Peyer's patch (tissue), 4 donors: ENCODE data around the gene ATG7. TPM values are rescaled to one million over a fixed set of nuclear protein-coding genes. Genes with fewer than 3 reads are reported as not detected.
A peak's percentile ranks its signal among the peaks of the same experiment; 100 is the strongest.

ENCODE experiments used
- DNase-seq, 3 donors: peaks; one replicate each; pipeline ENCODE4 v3.0.0-alpha.2; 2017 to 2019
- H3K27ac ChIP-seq, 4 donors: fragments of 200-600 bp; sonication (generic); one replicate each; pipeline ENCODE4 v1.5.1; 2016 to 2019
- H3K27me3 ChIP-seq, 2 donors: fragments of 200-600 bp; sonication (generic); one replicate each; pipeline ENCODE4 v1.5.1; 2019
- H3K36me3 ChIP-seq, 3 donors: fragments of 200-600 bp; sonication (generic); one replicate each; pipeline ENCODE4 v1.5.1; 2016 to 2019
- H3K4me1 ChIP-seq, 4 donors: fragments of 200-600 bp; sonication (generic); one replicate each; pipeline ENCODE4 v1.5.1; 2016 to 2019
- H3K4me3 ChIP-seq, 4 donors: fragments of 200-600 bp; sonication (generic); 1 replicate in 3 of 4; 2 replicates in 1 of 4; pipeline ENCODE4 v1.5.1; 2016 to 2019; ENCODE audit warnings: mild to moderate bottlenecking in 1 of 4
- H3K9me3 ChIP-seq, 4 donors: fragments of 200-600 bp; sonication (generic); one replicate each; pipeline ENCODE4 v1.5.1; 2016 to 2019; ENCODE audit warnings: mild to moderate bottlenecking in 1 of 4
- POLR2A ChIP-seq, 2 donors: fragments of 450-650 bp; IDR thresholded peaks; one replicate each; pipeline ENCODE4 v1.5.1; 2017; ENCODE audit warnings: antibody characterized with exemption in 2 of 2, mild to moderate bottlenecking in 2 of 2, moderate library complexity in 2 of 2
- total RNA-seq, 4 donors: library from RNA; depleted of rRNA; stranded (reverse); fragments of >200 nt; gene quantifications; one replicate each; pipeline ENCODE4 v1.1.0, GENCODE V29; 2016
- TF ChIP-seq, protein P1 (sequence below), 6 experiments: fragments of 450-650 bp in 4 of 6; fragments of 200-600 bp in 2 of 6; sonication (generic) in 1 of 6; IDR thresholded peaks; one replicate each; pipeline ENCODE4 v1.5.1; 2017 to 2019; ENCODE audit warnings: antibody characterized with exemption in 6 of 6, mild to moderate bottlenecking in 3 of 6, moderate library complexity in 1 of 6

ATG7 gene
- total RNA-seq, 4 donors from 2014 or later = 45.2 to 126 (median 70.8) TPM

- peaks cover 0 to 49% (median 0%) of the 10 kb centered on the region in 4 donors for H3K4me1 ChIP-seq
- peak overlapping the region in 2 of 4 donors; percentile 9 to 25 for H3K27ac ChIP-seq
- no peaks in the 10 kb centered on the region for H3K36me3 ChIP-seq
- H3K9me3 ChIP-seq = no peaks in the 10 kb centered on the region
- TF ChIP-seq, protein P1, sequence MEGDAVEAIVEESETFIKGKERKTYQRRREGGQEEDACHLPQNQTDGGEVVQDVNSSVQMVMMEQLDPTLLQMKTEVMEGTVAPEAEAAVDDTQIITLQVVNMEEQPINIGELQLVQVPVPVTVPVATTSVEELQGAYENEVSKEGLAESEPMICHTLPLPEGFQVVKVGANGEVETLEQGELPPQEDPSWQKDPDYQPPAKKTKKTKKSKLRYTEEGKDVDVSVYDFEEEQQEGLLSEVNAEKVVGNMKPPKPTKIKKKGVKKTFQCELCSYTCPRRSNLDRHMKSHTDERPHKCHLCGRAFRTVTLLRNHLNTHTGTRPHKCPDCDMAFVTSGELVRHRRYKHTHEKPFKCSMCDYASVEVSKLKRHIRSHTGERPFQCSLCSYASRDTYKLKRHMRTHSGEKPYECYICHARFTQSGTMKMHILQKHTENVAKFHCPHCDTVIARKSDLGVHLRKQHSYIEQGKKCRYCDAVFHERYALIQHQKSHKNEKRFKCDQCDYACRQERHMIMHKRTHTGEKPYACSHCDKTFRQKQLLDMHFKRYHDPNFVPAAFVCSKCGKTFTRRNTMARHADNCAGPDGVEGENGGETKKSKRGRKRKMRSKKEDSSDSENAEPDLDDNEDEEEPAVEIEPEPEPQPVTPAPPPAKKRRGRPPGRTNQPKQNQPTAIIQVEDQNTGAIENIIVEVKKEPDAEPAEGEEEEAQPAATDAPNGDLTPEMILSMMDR (IDR thresholded peaks at IDR 0.05) = no peak
- no peak for TF ChIP-seq POLR2A (IDR thresholded peaks at IDR 0.05)
- no peak overlapping the region for H3K4me3 ChIP-seq
- no peak for DNase-seq
- H3K27me3 ChIP-seq = no peaks in the 10 kb centered on the region
These were observed 315.6 kb downstream of the ATG7 start for GRCh38 chr3:11587766-11588165.

- TF ChIP-seq POLR2A (IDR thresholded peaks at IDR 0.05) = no peak
- TF ChIP-seq, protein P1 (IDR thresholded peaks at IDR 0.05) = no peak
- no peak overlapping the region for H3K4me3 ChIP-seq
- no peak for DNase-seq
- no peaks in the 10 kb centered on the region for H3K27me3 ChIP-seq
- H3K36me3 ChIP-seq = no peaks in the 10 kb centered on the region
- peaks cover 0 to 49% (median 0%) of the 10 kb centered on the region in 4 donors for H3K4me1 ChIP-seq
- peak overlapping the region in 1 of 4 donors; percentile 9 for H3K27ac ChIP-seq
- H3K9me3 ChIP-seq = no peaks in the 10 kb centered on the region
These were observed 316.1 kb downstream of the ATG7 start for GRCh38 chr3:11588338-11588737.

GRCh38 chr3:11588755-11589154 is 316.6 kb downstream of the ATG7 start:
- no peaks in the 10 kb centered on the region for H3K36me3 ChIP-seq
- H3K4me1 ChIP-seq = peaks cover 0 to 50% (median 0%) of the 10 kb centered on the region in 4 donors
- H3K4me3 ChIP-seq = no peak overlapping the region
- no peak for DNase-seq
- no peaks in the 10 kb centered on the region for H3K27me3 ChIP-seq
- TF ChIP-seq, protein P1 (IDR thresholded peaks at IDR 0.05) = no peak
- TF ChIP-seq POLR2A (IDR thresholded peaks at IDR 0.05) = no peak
- no peak overlapping the region for H3K27ac ChIP-seq
- no peaks in the 10 kb centered on the region for H3K9me3 ChIP-seq

GRCh38 chr3:11589706-11590105 is 317.5 kb downstream of the ATG7 start:
- DNase-seq = no peak
- peak overlapping the region in 1 of 4 donors; percentile 70 for H3K27ac ChIP-seq

GRCh38 chr3:11591002-11591355 is 318.8 kb downstream of the ATG7 start:
- no peak for TF ChIP-seq POLR2A (IDR thresholded peaks at IDR 0.05)
- TF ChIP-seq, protein P1 (IDR thresholded peaks at IDR 0.05) = no peak
- Histone ChIP-seq H3K4me3 (no peak overlapping the region), H3K4me1 (peaks cover 0 to 51% (median 0%) of the 10 kb centered on the region in 4 donors), H3K9me3 (no peaks in the 10 kb centered on the region), H3K27me3 (no peaks in the 10 kb centered on the region), H3K27ac (peak overlapping the region in 3 of 4 donors; percentile 32 to 70 (median 47)), H3K36me3 (no peaks in the 10 kb centered on the region)
- DNase-seq = no peak

More at GRCh38 chr3:11589706-11590105, 317.5 kb downstream of the ATG7 start:
- no peak for TF ChIP-seq POLR2A (IDR thresholded peaks at IDR 0.05)
- TF ChIP-seq, protein P1 (IDR thresholded peaks at IDR 0.05) = no peak
- Histone ChIP-seq H3K27me3 (no peaks in the 10 kb centered on the region), H3K4me3 (no peak overlapping the region), H3K36me3 (no peaks in the 10 kb centered on the region), H3K9me3 (no peaks in the 10 kb centered on the region), H3K4me1 (peaks cover 0 to 51% (median 0%) of the 10 kb centered on the region in 4 donors)
